Bone marrow (tissue), 2 donors: ENCODE measurements around the gene WSCD2.

Source experiments
- DNase-seq, 2 donors: peaks; one replicate each; lab custom pipeline; 2025; lab: John Stamatoyannopoulos, UW

WSCD2 gene

GRCh38 chr12:108129017-108129812, at the start of gene WSCD2:
Gene WSCD2 (plus strand): TSS chr12:108129288. CDS start chr12:108195833, 66,545 bp downstream.
- DNase-seq, result no peak

GRCh38 chr12:108079721-108080120, 49.4 kb upstream of the WSCD2 start:
- DNase-seq, result no peak

- no peak for DNase-seq
Observed at GRCh38 chr12:108080363-108080762, 48.7 kb upstream of the WSCD2 start.

GRCh38 chr12:108082485-108082884, 46.6 kb upstream of the WSCD2 start:
- no peak for DNase-seq

GRCh38 chr12:108087900-108088299, 41.2 kb upstream of the WSCD2 start:
- DNase-seq, result no peak

- no peak for DNase-seq
Observed at GRCh38 chr12:108090107-108090899, 38.8 kb upstream of the WSCD2 start.

- DNase-seq, result no peak
Observed at GRCh38 chr12:108090932-108091678, 38.0 kb upstream of the WSCD2 start.

- no peak for DNase-seq
Observed at GRCh38 chr12:108091679-108092051, 37.4 kb upstream of the WSCD2 start.

- no peak for DNase-seq
Observed at GRCh38 chr12:108093209-108093608, 35.9 kb upstream of the WSCD2 start.

- DNase-seq, result no peak
Observed at GRCh38 chr12:108094056-108094649, 34.9 kb upstream of the WSCD2 start.

GRCh38 chr12:108097160-108097911, 31.8 kb upstream of the WSCD2 start:
- no peak for DNase-seq

GRCh38 chr12:108098374-108098773, 30.7 kb upstream of the WSCD2 start:
- no peak for DNase-seq

GRCh38 chr12:108099073-108099472, 30.0 kb upstream of the WSCD2 start:
- DNase-seq, result no peak

- no peak for DNase-seq
Observed at GRCh38 chr12:108099778-108100489, 29.2 kb upstream of the WSCD2 start.

GRCh38 chr12:108101605-108102175, 27.4 kb upstream of the WSCD2 start:
- DNase-seq, result no peak

- no peak for DNase-seq
Observed at GRCh38 chr12:108102363-108102762, 26.7 kb upstream of the WSCD2 start.

GRCh38 chr12:108103087-108103486, 26.0 kb upstream of the WSCD2 start:
- no peak for DNase-seq

- no peak for DNase-seq
Observed at GRCh38 chr12:108103517-108103916, 25.6 kb upstream of the WSCD2 start.

GRCh38 chr12:108104657-108105056, 24.4 kb upstream of the WSCD2 start:
- no peak for DNase-seq

- no peak for DNase-seq
Observed at GRCh38 chr12:108106599-108106998, 22.5 kb upstream of the WSCD2 start.
